GM23338 (cell line): ENCODE data around the gene GHR. TPM values are rescaled to one million over a fixed set of nuclear protein-coding genes. Genes with fewer than 3 reads are reported as not detected.

Experiments used
- ATAC-seq: fragments of 200-7000 bp; cut with Tn5 transposase; 3 replicates; pipeline ENCODE4 v1.9.1; 2020
- DNase-seq: peaks from one replicate; pipeline ENCODE4 v3.0.0-alpha.2; 2015; ENCODE audit warnings: low spot score
- H2AFZ ChIP-seq: fragments of 200-600 bp; sonication (generic); 2 replicates; pipeline ENCODE4 v1.8.0; 2016; ENCODE audit warnings: antibody characterized with exemption, mild to moderate bottlenecking, moderate library complexity
- H3F3A ChIP-seq: fragments of 200-600 bp; sonication (generic); replicated peaks from 2 replicates; pipeline ENCODE4 v1.8.0; 2017; ENCODE audit warnings: antibody characterized with exemption, mixed run types, low read depth
- H3K27ac ChIP-seq: fragments of 200-600 bp; sonication (generic); 2 replicates; pipeline ENCODE4 v1.6.1; 2016; ENCODE audit warnings: low read depth
- H3K27me3 ChIP-seq: fragments of 200-600 bp; sonication (generic); 2 replicates; pipeline ENCODE4 v1.8.0; 2016; ENCODE audit warnings: mild to moderate bottlenecking, mixed run types, moderate library complexity; ENCODE audit not compliant: insufficient read depth
- H3K36me3 ChIP-seq: fragments of 200-600 bp; sonication (generic); 2 replicates; pipeline ENCODE4 v1.8.0; 2016; ENCODE audit warnings: mild to moderate bottlenecking; ENCODE audit not compliant: insufficient read depth
- H3K4me1 ChIP-seq: fragments of 200-600 bp; sonication (generic); 2 replicates; pipeline ENCODE4 v1.8.0; 2016; ENCODE audit warnings: mild to moderate bottlenecking, moderate library complexity; ENCODE audit not compliant: insufficient read depth
- H3K4me2 ChIP-seq: fragments of 200-600 bp; sonication (generic); 2 replicates; pipeline ENCODE4 v1.7.1; 2017; ENCODE audit warnings: mixed run types
- H3K4me3 ChIP-seq: fragments of 200-600 bp; sonication (generic); 2 replicates; pipeline ENCODE4 v1.6.1; 2016; ENCODE audit warnings: mixed run types
- H3K79me2 ChIP-seq: fragments of 200-600 bp; sonication (generic); replicated peaks from 2 replicates; pipeline ENCODE4 v1.8.0; 2017; ENCODE audit warnings: mild to moderate bottlenecking; ENCODE audit not compliant: insufficient read depth
- H3K9me2 ChIP-seq: fragments of 200-600 bp; sonication (generic); 2 replicates; pipeline ENCODE4 v1.8.0; 2017; ENCODE audit not compliant: insufficient read depth
- H4K20me1 ChIP-seq: fragments of 200-600 bp; sonication (generic); replicated peaks from 2 replicates; pipeline ENCODE4 v1.8.0; 2017; ENCODE audit warnings: mild to moderate bottlenecking; ENCODE audit not compliant: insufficient read depth
- H3K27ac Mint-ChIP-seq: 2 replicates; pipeline ENCODE4 v1.8.0; 2020; ENCODE audit warnings: inconsistent platforms, mild to moderate bottlenecking, moderate library complexity, mixed read lengths
- H3K27me3 Mint-ChIP-seq: 3 replicates; pipeline ENCODE4 v1.8.0; 2022; ENCODE audit warnings: low read depth, mild to moderate bottlenecking, moderate library complexity, mixed read lengths, inconsistent platforms; ENCODE audit not compliant: insufficient read depth, poor library complexity
- H3K36me3 Mint-ChIP-seq: 3 replicates; pipeline ENCODE4 v1.8.0; 2021; ENCODE audit warnings: low read depth, mild to moderate bottlenecking, inconsistent platforms, moderate library complexity, mixed read lengths
- H3K4me1 Mint-ChIP-seq: 3 replicates; pipeline ENCODE4 v1.8.0; 2020; ENCODE audit warnings: mild to moderate bottlenecking, inconsistent platforms, mixed read lengths
- H3K4me3 Mint-ChIP-seq: 3 replicates; pipeline ENCODE4 v1.8.0; 2021; ENCODE audit warnings: moderate library complexity, mild to moderate bottlenecking, inconsistent platforms, mixed read lengths
- H3K9me3 Mint-ChIP-seq: 3 replicates; pipeline ENCODE4 v1.8.0; 2020; ENCODE audit warnings: moderate library complexity, mild to moderate bottlenecking, inconsistent platforms, mixed read lengths
- CREB1 ChIP-seq: fragments of 250-450 bp; sonication (Bioruptor Pico); IDR thresholded peaks from 2 replicates; pipeline ENCODE4 v1.5.0; 2020; ENCODE audit warnings: low read depth, mild to moderate bottlenecking, moderate library complexity
- CTCF ChIP-seq, 2 experiments: fragments of 200-600 bp in 1 of 2; sonication (generic) in 1 of 2; conservative IDR thresholded peaks; 2 replicates each; pipeline versions ENCODE4 v1.5.1 to v1.6.1; 2016 to 2017; ENCODE audit warnings: antibody characterized with exemption in 2 of 2, low read depth in 2 of 2, mild to moderate bottlenecking in 2 of 2, moderate library complexity in 1 of 2
- ETS1 ChIP-seq: IDR thresholded peaks from 2 replicates; pipeline ENCODE4 v1.6.1; 2016; ENCODE audit warnings: antibody characterized with exemption
- EZH2 ChIP-seq: fragments of 200-600 bp; sonication (generic); IDR thresholded peaks from one replicate; pipeline ENCODE4 v1.8.0; 2017; ENCODE audit warnings: antibody characterized with exemption, mild to moderate bottlenecking, low read depth; ENCODE audit not compliant: unreplicated experiment
- EZH2phosphoT487 ChIP-seq: fragments of 200-600 bp; sonication (generic); IDR thresholded peaks from one replicate; pipeline ENCODE4 v1.8.1; 2018; ENCODE audit warnings: antibody characterized with exemption; ENCODE audit not compliant: unreplicated experiment
- JUNB ChIP-seq: IDR thresholded peaks from one replicate; pipeline ENCODE4 v1.6.1; 2016; ENCODE audit warnings: antibody characterized with exemption; ENCODE audit not compliant: unreplicated experiment
- NANOG ChIP-seq: IDR thresholded peaks from 2 replicates; pipeline ENCODE4 v1.6.1; 2016; ENCODE audit warnings: antibody characterized with exemption, borderline replicate concordance
- POLR2AphosphoS5 ChIP-seq: IDR thresholded peaks from 2 replicates; pipeline ENCODE4 v1.6.1; 2016; ENCODE audit warnings: antibody characterized with exemption, low read depth
- REST ChIP-seq: IDR thresholded peaks from one replicate; pipeline ENCODE4 v1.6.1; 2018; ENCODE audit warnings: antibody characterized with exemption; ENCODE audit not compliant: unreplicated experiment
- STAT1 ChIP-seq: IDR thresholded peaks from one replicate; pipeline ENCODE4 v1.6.1; 2016; ENCODE audit warnings: antibody characterized with exemption; ENCODE audit not compliant: unreplicated experiment
- ZNF114 ChIP-seq: fragments of 250-450 bp; sonication (Bioruptor Pico); IDR thresholded peaks from 2 replicates; pipeline ENCODE4 v1.5.0; 2020; ENCODE audit warnings: mild to moderate bottlenecking, moderate library complexity
- ZNF331 ChIP-seq: fragments of 250-450 bp; sonication (Bioruptor Pico); IDR thresholded peaks from 2 replicates; pipeline ENCODE4 v1.5.0; 2020; ENCODE audit warnings: low read depth, mild to moderate bottlenecking, moderate library complexity
- ZNF462 ChIP-seq: fragments of 250-450 bp; sonication (Bioruptor Pico); IDR thresholded peaks from 2 replicates; pipeline ENCODE4 v1.5.0; 2020; ENCODE audit warnings: mild to moderate bottlenecking, moderate library complexity
- polyA plus RNA-seq: library from polyadenylated mRNA; unstranded; fragments of >200 nt; fragmentation: Nextera tagmentation; extraction: Ambion mirVana; gene quantifications from 2 replicates; pipeline ENCODE4 v1.2.1, GENCODE V29; 2016
- total RNA-seq: library from RNA; depleted of rRNA; stranded (reverse); fragments of >200 nt; shearing (Covaris generic); gene quantifications from 2 replicates; pipeline ENCODE4 v1.2.3, GENCODE V29; 2014

The GHR gene
- total and polyA plus RNA-seq, 2 experiments from 2014 or later, result 0.21 to 1.9 TPM

DNA sequence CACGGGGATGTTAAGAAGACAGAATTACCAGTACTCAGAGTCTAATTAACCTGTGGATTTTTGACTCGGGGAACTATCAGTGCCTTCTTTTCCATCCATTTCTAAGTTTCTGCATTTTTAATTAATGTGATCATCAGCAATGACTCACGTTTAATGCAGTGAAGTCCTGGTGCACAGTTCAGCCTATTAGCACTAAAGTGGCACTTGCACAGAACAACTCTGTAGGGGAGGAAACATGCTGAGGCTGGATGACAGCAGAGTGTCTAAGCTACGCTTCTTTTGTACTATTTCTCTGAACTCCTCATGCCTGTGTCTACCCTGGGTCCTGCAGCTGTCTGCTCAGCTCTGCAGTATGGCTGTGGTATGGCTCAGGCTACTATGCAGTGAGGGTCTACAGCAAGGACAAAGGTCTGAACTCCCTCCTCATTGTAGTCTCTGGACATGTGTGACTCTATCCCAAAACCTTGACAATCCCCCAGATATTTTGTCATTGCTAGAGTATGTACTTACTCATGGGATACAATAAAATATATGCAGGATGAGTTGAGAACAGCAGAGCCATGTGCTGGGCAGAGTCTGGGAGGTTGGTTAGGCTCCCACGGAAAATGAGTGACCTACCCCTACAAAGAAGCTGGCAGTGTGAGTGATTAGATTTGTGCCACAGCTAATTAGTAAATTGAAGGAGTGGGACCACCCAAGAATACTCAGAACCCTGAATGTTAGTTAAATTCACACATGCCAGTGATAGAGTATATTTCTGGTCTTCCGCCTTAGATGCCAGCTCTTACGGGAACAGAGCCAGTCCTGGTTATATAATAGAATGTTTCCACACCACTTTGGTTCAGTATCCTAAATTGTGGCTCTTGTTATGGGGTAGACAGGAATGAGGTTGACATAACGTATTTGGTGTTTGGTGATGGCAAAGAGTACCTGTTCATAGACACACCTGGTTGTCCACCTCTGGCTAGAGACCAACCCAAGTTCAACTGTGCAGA lies 148.0 kb downstream of the GHR start:
- no peak for TF ChIP-seq REST
- no peak for TF ChIP-seq POLR2AphosphoS5
- TF ChIP-seq NANOG, result no peak
- no peak for TF ChIP-seq STAT1
- no peak for TF ChIP-seq EZH2phosphoT487
- no peak for TF ChIP-seq ZNF462 (CRISPR knock-in tag)
- TF ChIP-seq CREB1 (CRISPR knock-in tag), result no peak
- TF ChIP-seq ZNF331 (CRISPR knock-in tag), result no peak
- TF ChIP-seq ZNF114 (CRISPR knock-in tag), result no peak
- no peak for TF ChIP-seq JUNB
- no peak for TF ChIP-seq EZH2
- TF ChIP-seq CTCF (conservative IDR thresholded peaks at IDR 0.05; ENCODE audit: low read depth in 2 of 2), result no peak
- TF ChIP-seq ETS1, result no peak
- H4K20me1 ChIP-seq, result no peaks in the 10 kb centered on the region
- ATAC-seq (no peak), DNase-seq (no peak)
- H3K27ac Mint-ChIP-seq, result no peak overlapping the region
- no peaks in the 10 kb centered on the region for H3K79me2 ChIP-seq
- H3K27me3 Mint-ChIP-seq, result no peaks in the 10 kb centered on the region
- H3K9me2 ChIP-seq, result 0 out of 2 replicates have a peak, but pooled peaks cover 5% of the 10 kb centered on the region
- H3K4me1 Mint-ChIP-seq, result no peaks in the 10 kb centered on the region
- no peaks in the 10 kb centered on the region for H3K36me3 ChIP-seq
- H3K36me3 Mint-ChIP-seq, result no peaks in the 10 kb centered on the region
- no peaks in the 10 kb centered on the region for H3F3A ChIP-seq
- H3K4me3 ChIP-seq, result no peak overlapping the region
- no peak overlapping the region for H3K27ac ChIP-seq
- peaks cover 6% of the 10 kb centered on the region; the same call in 2 of the 3 replicates for H3K9me3 Mint-ChIP-seq
- H3K27me3 ChIP-seq, result no peaks in the 10 kb centered on the region
- no peaks in the 10 kb centered on the region for H3K4me1 ChIP-seq
- no peak overlapping the region for H2AFZ ChIP-seq
- H3K4me2 ChIP-seq, result no peak overlapping the region
- H3K4me3 Mint-ChIP-seq, result no peak overlapping the region
